ENCODE data around the gene LRRC43. TPM values are rescaled to one million over a fixed set of nuclear protein-coding genes. Genes with fewer than 3 reads are reported as not detected.

Gene LRRC43
- total and polyA plus RNA-seq, 9 donors: 0.18 to 0.74 (median 0.33) TPM

DNA sequence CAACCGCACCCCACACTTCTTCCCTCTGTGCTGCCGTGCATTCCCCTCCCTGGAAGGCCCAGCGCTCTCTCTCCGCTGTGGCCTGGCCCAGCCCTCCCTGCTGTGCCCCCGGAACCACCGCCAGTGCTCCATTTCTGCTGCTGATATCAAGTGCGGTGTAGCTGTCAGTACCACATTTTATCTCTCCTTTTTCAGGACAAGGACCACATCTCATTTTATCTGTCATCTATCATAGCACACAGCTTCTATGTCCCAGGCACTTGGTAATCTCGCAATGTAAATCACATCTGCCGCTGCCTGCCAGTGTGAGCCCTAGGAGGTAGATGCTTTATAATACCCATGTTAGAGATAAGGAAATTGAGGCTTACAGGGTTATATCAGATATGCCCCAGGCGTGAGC is 27.2 kb upstream of the LRRC43 start:
- Histone ChIP-seq H3K9me3 (replicated peaks; ENCODE audit: control insufficient read depth, low read depth, low read length) (no peaks in the 10 kb centered on the region), H3K4me1 (ENCODE audit: control insufficient read depth, insufficient read depth, low read length) (no peaks in the 10 kb centered on the region), H3K27me3 (ENCODE audit: control insufficient read depth, insufficient read depth, low read length) (no peaks in the 10 kb centered on the region), H3K4me3 (ENCODE audit: low read length) (no peak overlapping the region), H3K36me3 (ENCODE audit: control insufficient read depth, insufficient read depth, low read length) (no peaks in the 10 kb centered on the region), H3K27ac (ENCODE audit: low read length) (no peak overlapping the region)
- WGBS (ENCODE audit: insufficient coverage): 52% methylated on average over 7 of the region's 10 CpGs
- DNase-seq: no peak

- Histone ChIP-seq H3K9me3 (replicated peaks; ENCODE audit: control insufficient read depth, low read depth, low read length) (no peaks in the 10 kb centered on the region), H3K4me3 (ENCODE audit: low read length) (no peak overlapping the region), H3K36me3 (ENCODE audit: control insufficient read depth, insufficient read depth, low read length) (no peaks in the 10 kb centered on the region), H3K27me3 (ENCODE audit: control insufficient read depth, insufficient read depth, low read length) (no peaks in the 10 kb centered on the region), H3K4me1 (ENCODE audit: control insufficient read depth, insufficient read depth, low read length) (no peaks in the 10 kb centered on the region), H3K27ac (ENCODE audit: low read length) (no peak overlapping the region)
- 86% methylated on average over 4 of the region's 7 CpGs for WGBS (ENCODE audit: insufficient coverage)
- no peak for DNase-seq
Observed at GRCh38 chr12:122158700-122159285, 24.1 kb upstream of the LRRC43 start.

- Histone ChIP-seq H3K9me3 (replicated peaks; ENCODE audit: control insufficient read depth, low read depth, low read length) (no peaks in the 10 kb centered on the region), H3K27me3 (ENCODE audit: control insufficient read depth, insufficient read depth, low read length) (no peaks in the 10 kb centered on the region), H3K4me1 (ENCODE audit: control insufficient read depth, insufficient read depth, low read length) (no peaks in the 10 kb centered on the region), H3K4me3 (ENCODE audit: low read length) (no peak overlapping the region), H3K27ac (ENCODE audit: low read length) (no peak overlapping the region), H3K36me3 (ENCODE audit: control insufficient read depth, insufficient read depth, low read length) (no peaks in the 10 kb centered on the region)
- WGBS (ENCODE audit: insufficient coverage): no CpG with 5 or more reads among the region's 4 CpGs
- no peak for DNase-seq
Observed at GRCh38 chr12:122159882-122160281, 23.0 kb upstream of the LRRC43 start.

DNA sequence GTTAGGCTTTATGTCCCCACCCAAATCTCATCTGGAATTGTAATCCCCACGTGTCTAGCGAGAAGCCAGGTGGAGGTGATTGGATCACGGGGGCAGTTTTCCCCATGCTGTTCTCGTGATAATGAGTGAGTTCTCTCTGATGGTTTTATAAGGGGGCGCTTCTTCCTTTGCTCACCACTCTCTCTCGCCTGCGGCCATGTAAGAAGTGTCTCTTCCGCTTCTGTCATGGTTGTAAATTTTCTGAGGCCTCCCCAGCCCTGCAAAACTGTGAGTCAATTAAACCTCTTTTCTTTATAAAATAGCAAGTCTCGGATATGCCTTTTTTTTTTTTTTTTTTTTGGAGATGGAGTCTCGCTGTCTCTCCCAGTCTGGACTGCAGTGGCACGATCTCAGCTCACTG is 22.2 kb upstream of the LRRC43 start:
- WGBS (ENCODE audit: insufficient coverage): no CpG with 5 or more reads among the region's 11 CpGs
- no peaks in the 10 kb centered on the region for H3K9me3 ChIP-seq (replicated peaks; ENCODE audit: control insufficient read depth, low read depth, low read length)
- H3K36me3 ChIP-seq (ENCODE audit: control insufficient read depth, insufficient read depth, low read length): no peaks in the 10 kb centered on the region
- no peaks in the 10 kb centered on the region for H3K4me1 ChIP-seq (ENCODE audit: control insufficient read depth, insufficient read depth, low read length)
- H3K27me3 ChIP-seq (ENCODE audit: control insufficient read depth, insufficient read depth, low read length): no peaks in the 10 kb centered on the region
- H3K27ac ChIP-seq (ENCODE audit: low read length): no peak overlapping the region
- DNase-seq: no peak
- H3K4me3 ChIP-seq (ENCODE audit: low read length): no peak overlapping the region

DNA sequence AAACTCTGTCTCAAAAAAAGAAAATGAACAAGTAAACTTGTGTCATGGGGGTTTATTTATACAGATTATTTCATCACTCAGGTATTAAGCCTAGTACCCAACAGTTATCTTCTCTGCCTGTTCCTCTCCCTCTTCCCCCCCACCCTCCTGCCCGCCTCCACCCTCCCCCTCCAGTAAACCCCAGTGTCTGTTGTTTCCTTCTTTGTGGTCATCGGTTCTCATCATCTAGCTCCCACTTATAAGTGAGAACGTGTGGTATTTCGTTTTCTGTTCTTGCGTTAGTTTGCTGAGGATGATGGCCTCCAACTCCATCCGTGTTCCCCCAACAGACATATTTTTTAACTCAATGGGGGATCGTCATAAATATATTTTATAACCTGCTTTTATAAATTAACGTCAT is 21.2 kb upstream of the LRRC43 start:
- H3K4me3 ChIP-seq (ENCODE audit: low read length): no peak overlapping the region
- no peak for DNase-seq
- no peak overlapping the region for H3K27ac ChIP-seq (ENCODE audit: low read length)
- H3K9me3 ChIP-seq (replicated peaks; ENCODE audit: control insufficient read depth, low read depth, low read length): no peaks in the 10 kb centered on the region
- 87% methylated on average over 3 of the region's 8 CpGs for WGBS (ENCODE audit: insufficient coverage)
- H3K36me3 ChIP-seq (ENCODE audit: control insufficient read depth, insufficient read depth, low read length): no peaks in the 10 kb centered on the region
- no peaks in the 10 kb centered on the region for H3K4me1 ChIP-seq (ENCODE audit: control insufficient read depth, insufficient read depth, low read length)
- H3K27me3 ChIP-seq (ENCODE audit: control insufficient read depth, insufficient read depth, low read length): no peaks in the 10 kb centered on the region

- no peak for DNase-seq
Observed at GRCh38 chr12:122162976-122163375, 19.9 kb upstream of the LRRC43 start.

GRCh38 chr12:122166422-122167349 is 16.2 kb upstream of the LRRC43 start:
- Histone ChIP-seq H3K9me3 (replicated peaks; ENCODE audit: control insufficient read depth, low read depth, low read length) (no peaks in the 10 kb centered on the region), H3K4me3 (ENCODE audit: low read length) (no peak overlapping the region), H3K27ac (ENCODE audit: low read length) (no peak overlapping the region), H3K4me1 (ENCODE audit: control insufficient read depth, insufficient read depth, low read length) (no peaks in the 10 kb centered on the region), H3K36me3 (ENCODE audit: control insufficient read depth, insufficient read depth, low read length) (no peaks in the 10 kb centered on the region), H3K27me3 (ENCODE audit: control insufficient read depth, insufficient read depth, low read length) (peaks cover 2% of the 10 kb centered on the region)
- no peak for DNase-seq
- 74% methylated on average over 15 of the region's 22 CpGs for WGBS (ENCODE audit: insufficient coverage)

More at GRCh38 chr12:122162976-122163375, 19.9 kb upstream of the LRRC43 start:
- no peaks in the 10 kb centered on the region for H3K36me3 ChIP-seq (ENCODE audit: control insufficient read depth, insufficient read depth, low read length)
- WGBS (ENCODE audit: insufficient coverage): 67% methylated on average over 1 of the region's 3 CpGs
- no peak overlapping the region for H3K4me3 ChIP-seq (ENCODE audit: low read length)
- H3K9me3 ChIP-seq (replicated peaks; ENCODE audit: control insufficient read depth, low read depth, low read length): no peaks in the 10 kb centered on the region
- H3K4me1 ChIP-seq (ENCODE audit: control insufficient read depth, insufficient read depth, low read length): no peaks in the 10 kb centered on the region
- H3K27me3 ChIP-seq (ENCODE audit: control insufficient read depth, insufficient read depth, low read length): peaks cover 2% of the 10 kb centered on the region
- H3K27ac ChIP-seq (ENCODE audit: low read length): no peak overlapping the region

DNA sequence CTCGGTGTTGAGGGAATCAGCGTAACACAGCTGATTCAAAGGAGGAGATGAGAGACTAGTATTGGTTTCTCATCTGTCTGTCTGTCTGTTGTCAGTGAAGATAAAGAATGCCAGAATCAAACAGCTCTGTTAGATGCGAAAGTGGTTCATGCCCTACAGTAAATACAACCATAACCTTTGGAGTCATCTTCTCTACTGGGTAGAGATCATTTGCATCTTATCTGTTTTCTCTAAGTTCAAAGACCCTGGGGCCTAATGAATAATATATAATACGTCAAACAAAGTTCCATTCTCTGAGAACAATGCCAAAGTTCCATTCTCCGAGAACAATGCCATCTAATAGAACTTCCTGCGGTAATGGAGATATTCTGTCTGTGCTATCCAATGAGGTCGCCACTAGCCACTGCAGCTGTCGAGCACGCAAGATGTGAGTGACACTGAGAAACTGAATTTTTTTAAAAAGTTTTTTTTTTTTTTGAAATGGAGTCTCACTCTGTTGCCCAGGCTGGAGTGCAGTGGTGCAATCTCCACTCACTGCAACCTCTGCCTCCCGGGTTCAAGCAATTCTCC is 15.5 kb upstream of the LRRC43 start:
- Histone ChIP-seq H3K4me3 (ENCODE audit: low read length) (no peak overlapping the region), H3K9me3 (replicated peaks; ENCODE audit: control insufficient read depth, low read depth, low read length) (no peaks in the 10 kb centered on the region), H3K36me3 (ENCODE audit: control insufficient read depth, insufficient read depth, low read length) (no peaks in the 10 kb centered on the region), H3K27ac (ENCODE audit: low read length) (no peak overlapping the region), H3K4me1 (ENCODE audit: control insufficient read depth, insufficient read depth, low read length) (no peaks in the 10 kb centered on the region), H3K27me3 (ENCODE audit: control insufficient read depth, insufficient read depth, low read length) (peaks cover 2% of the 10 kb centered on the region)
- no CpG with 5 or more reads among the region's 10 CpGs for WGBS (ENCODE audit: insufficient coverage)
- DNase-seq: no peak

GRCh38 chr12:122168492-122168891 is 14.4 kb upstream of the LRRC43 start:
- 81% methylated on average over 2 of the region's 3 CpGs for WGBS (ENCODE audit: insufficient coverage)
- Histone ChIP-seq H3K4me3 (ENCODE audit: low read length) (no peak overlapping the region), H3K27me3 (ENCODE audit: control insufficient read depth, insufficient read depth, low read length) (peaks cover 2% of the 10 kb centered on the region), H3K36me3 (ENCODE audit: control insufficient read depth, insufficient read depth, low read length) (no peaks in the 10 kb centered on the region), H3K4me1 (ENCODE audit: control insufficient read depth, insufficient read depth, low read length) (no peaks in the 10 kb centered on the region), H3K9me3 (replicated peaks; ENCODE audit: control insufficient read depth, low read depth, low read length) (no peaks in the 10 kb centered on the region), H3K27ac (ENCODE audit: low read length) (no peak overlapping the region)
- DNase-seq: no peak

GRCh38 chr12:122171399-122171798 is 11.5 kb upstream of the LRRC43 start:
- Histone ChIP-seq H3K27me3 (ENCODE audit: control insufficient read depth, insufficient read depth, low read length) (peaks cover 2% of the 10 kb centered on the region), H3K4me1 (ENCODE audit: control insufficient read depth, insufficient read depth, low read length) (no peaks in the 10 kb centered on the region), H3K4me3 (ENCODE audit: low read length) (no peak overlapping the region), H3K36me3 (ENCODE audit: control insufficient read depth, insufficient read depth, low read length) (no peaks in the 10 kb centered on the region), H3K27ac (ENCODE audit: low read length) (no peak overlapping the region), H3K9me3 (replicated peaks; ENCODE audit: control insufficient read depth, low read depth, low read length) (no peaks in the 10 kb centered on the region)
- DNase-seq: no peak
- WGBS (ENCODE audit: insufficient coverage): 100% methylated on average over 1 of the region's 5 CpGs

All from muscle of leg (tissue), 11 donors.